Measurements from ENCODE around the gene PROCA1. TPM values are rescaled to one million over a fixed set of nuclear protein-coding genes. Genes with fewer than 3 reads are reported as not detected.

Gene PROCA1
- total RNA-seq, 4 donors from 2014 or later: 2.6 to 3.6 TPM; not detected in 2

DNA sequence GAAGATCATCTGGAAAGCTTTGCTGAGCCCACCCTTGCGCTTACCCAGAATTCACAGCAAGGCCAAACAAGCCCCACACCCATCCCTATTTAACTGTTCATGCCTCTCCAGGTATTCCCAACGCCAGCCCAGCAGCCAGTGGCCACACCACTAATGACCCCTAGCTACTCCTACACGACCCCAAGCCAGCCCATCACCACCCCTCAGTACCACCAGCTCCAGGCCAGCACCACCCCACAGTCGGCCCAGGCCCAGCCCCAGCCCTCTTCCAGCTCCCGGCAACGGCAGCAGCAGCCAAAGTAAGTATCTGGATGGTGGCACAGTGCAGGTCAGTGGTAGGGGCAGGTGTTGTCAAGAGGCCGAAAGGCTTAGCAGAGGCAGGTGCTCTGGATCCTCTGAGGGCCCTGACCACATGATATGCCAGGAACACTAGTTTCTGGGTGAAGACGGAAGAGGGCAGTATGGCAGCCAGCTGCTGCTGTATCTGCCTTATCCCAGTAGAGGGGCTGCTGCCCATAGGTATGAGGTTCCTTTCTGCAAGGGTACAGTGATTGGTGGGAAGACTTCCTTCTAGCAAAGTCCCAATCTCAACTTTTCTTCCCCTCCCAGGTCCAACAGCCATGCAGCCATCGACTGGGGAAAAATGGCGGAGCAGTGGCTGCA is 10.7 kb downstream of the PROCA1 start:
- Histone ChIP-seq H3K4me1 (no peaks in the 10 kb centered on the region), H3K36me3 (no peaks in the 10 kb centered on the region), H3K27me3 (no peaks in the 10 kb centered on the region), H3K27ac (no peak overlapping the region), H3K4me3 (no peak overlapping the region), H3K9me3 (no peaks in the 10 kb centered on the region)
- TF ChIP-seq, protein P1, sequence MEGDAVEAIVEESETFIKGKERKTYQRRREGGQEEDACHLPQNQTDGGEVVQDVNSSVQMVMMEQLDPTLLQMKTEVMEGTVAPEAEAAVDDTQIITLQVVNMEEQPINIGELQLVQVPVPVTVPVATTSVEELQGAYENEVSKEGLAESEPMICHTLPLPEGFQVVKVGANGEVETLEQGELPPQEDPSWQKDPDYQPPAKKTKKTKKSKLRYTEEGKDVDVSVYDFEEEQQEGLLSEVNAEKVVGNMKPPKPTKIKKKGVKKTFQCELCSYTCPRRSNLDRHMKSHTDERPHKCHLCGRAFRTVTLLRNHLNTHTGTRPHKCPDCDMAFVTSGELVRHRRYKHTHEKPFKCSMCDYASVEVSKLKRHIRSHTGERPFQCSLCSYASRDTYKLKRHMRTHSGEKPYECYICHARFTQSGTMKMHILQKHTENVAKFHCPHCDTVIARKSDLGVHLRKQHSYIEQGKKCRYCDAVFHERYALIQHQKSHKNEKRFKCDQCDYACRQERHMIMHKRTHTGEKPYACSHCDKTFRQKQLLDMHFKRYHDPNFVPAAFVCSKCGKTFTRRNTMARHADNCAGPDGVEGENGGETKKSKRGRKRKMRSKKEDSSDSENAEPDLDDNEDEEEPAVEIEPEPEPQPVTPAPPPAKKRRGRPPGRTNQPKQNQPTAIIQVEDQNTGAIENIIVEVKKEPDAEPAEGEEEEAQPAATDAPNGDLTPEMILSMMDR (IDR thresholded peaks at IDR 0.05): no peak
- no peak for TF ChIP-seq POLR2A (IDR thresholded peaks at IDR 0.05)
- intact Hi-C loops (cut with DNase I; ENCODE audit: low total_unique reads): no loop called here
- no peak for DNase-seq

DNA sequence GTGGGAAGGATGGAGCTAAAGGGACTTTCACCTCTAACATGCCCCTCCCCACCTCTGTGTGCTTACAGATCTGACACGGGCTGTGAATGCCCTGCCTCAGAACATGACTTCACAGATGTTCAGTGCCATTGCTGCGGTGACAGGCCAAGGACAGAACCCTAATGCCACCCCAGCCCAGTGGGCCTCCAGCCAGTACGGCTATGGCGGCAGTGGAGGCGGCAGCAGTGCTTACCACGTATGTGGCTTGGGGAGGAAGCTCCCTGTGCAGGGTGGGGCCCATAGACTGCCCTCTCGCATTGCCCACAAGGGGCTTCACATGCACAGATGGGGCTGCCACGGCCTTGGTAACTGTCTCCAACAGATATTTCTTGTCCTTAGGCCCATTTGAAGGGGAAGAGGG is 11.4 kb downstream of the PROCA1 start:
- Histone ChIP-seq H3K4me3 (no peak overlapping the region), H3K36me3 (no peaks in the 10 kb centered on the region), H3K27me3 (no peaks in the 10 kb centered on the region), H3K27ac (no peak overlapping the region), H3K9me3 (no peaks in the 10 kb centered on the region), H3K4me1 (no peaks in the 10 kb centered on the region)
- DNase-seq: no peak
- intact Hi-C loops (cut with DNase I; ENCODE audit: low total_unique reads): no loop called here
- no peak for TF ChIP-seq POLR2A (IDR thresholded peaks at IDR 0.05)
- TF ChIP-seq, protein P1 (IDR thresholded peaks at IDR 0.05): no peak

DNA sequence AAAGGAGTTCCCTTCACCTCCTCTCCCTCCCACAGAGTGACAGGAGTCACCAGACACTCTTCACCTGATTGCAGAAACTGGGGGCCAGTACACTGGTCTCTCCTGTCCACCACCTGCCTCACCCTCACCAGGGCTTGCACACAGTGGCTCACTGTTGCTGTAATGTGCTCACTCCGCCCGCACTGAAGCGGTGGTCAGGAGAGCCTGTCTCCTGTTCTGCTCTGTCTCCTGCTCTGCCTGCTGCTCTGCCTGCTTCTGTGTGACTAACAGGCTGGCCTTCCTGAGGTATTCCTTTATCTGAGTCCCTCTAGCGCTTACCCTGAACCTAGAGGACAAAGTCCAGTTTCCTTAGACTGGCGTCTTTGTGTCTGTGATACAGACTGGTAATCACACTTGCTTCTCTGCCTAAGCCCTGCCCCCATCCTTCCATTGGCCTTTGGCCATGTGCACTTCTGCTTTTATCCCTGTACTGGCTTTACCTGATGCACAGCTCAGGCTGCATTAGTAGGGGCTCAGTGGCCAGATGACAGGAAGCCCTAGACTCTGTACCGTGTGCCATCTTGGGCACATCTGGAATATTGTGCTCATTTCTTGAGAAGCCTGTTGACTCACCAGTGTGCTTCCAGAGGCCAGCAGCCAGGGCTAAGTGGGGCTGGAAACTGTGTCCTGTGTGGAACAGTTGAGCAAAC is 13.3 kb downstream of the PROCA1 start:
- Histone ChIP-seq H3K4me3 (no peak overlapping the region), H3K9me3 (no peaks in the 10 kb centered on the region), H3K27ac (no peak overlapping the region), H3K27me3 (no peaks in the 10 kb centered on the region), H3K4me1 (no peaks in the 10 kb centered on the region), H3K36me3 (no peaks in the 10 kb centered on the region)
- no peak for DNase-seq
- intact Hi-C loops (cut with DNase I; ENCODE audit: low total_unique reads): no loop called here
- TF ChIP-seq, protein P1 (IDR thresholded peaks at IDR 0.05): no peak
- TF ChIP-seq POLR2A (IDR thresholded peaks at IDR 0.05): no peak

DNA sequence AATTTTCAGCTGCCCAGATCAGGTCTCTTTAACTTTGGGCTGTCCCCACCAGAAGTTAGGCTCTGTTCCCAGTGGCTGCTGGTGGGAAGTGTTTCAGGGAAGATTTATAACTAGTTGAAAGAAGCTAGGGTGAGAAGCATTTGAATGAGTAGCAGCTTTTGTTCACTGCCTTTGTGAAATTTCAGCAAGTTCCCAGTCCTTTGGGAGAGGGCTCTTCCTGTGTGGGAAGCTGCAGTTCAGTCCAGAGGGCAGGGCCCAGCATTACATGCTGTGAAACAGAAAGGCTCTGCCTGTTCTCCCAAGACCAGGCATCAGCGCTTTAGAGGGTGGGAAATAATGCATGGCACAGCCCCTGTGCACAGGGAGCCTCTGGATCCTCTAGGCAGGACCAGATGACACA is 17.8 kb downstream of the PROCA1 start:
- no peak overlapping the region for H3K4me3 ChIP-seq
- H3K4me1 ChIP-seq: no peaks in the 10 kb centered on the region
- TF ChIP-seq POLR2A (IDR thresholded peaks at IDR 0.05): no peak
- TF ChIP-seq, protein P1 (IDR thresholded peaks at IDR 0.05): no peak
- no peak overlapping the region for H3K27ac ChIP-seq
- H3K27me3 ChIP-seq: no peaks in the 10 kb centered on the region
- intact Hi-C loops (cut with DNase I; ENCODE audit: low total_unique reads): no loop called here
- DNase-seq: no peak
- no peaks in the 10 kb centered on the region for H3K9me3 ChIP-seq
- no peaks in the 10 kb centered on the region for H3K36me3 ChIP-seq

DNA sequence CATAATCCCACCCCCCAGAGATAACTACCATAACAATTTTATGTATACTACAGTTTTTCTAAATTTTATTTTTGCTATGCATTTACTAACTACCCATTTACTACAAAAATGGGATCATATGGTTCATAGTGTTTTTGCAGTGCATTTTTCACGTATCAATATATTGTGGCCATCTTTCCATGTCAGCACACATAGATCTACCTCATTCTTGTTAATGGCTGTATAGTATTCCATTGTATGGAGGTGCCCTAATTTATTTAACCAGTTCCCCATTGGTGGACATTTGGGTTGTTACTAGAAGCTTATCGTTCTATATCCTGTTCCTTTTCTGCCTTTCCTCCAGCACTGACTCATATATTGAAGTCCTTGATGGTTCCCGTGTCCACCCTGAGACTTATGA is 22.7 kb downstream of the PROCA1 start:
- no peaks in the 10 kb centered on the region for H3K36me3 ChIP-seq
- DNase-seq: no peak
- intact Hi-C loops (cut with DNase I; ENCODE audit: low total_unique reads): no loop called here
- no peak overlapping the region for H3K4me3 ChIP-seq
- H3K9me3 ChIP-seq: no peaks in the 10 kb centered on the region
- H3K27me3 ChIP-seq: no peaks in the 10 kb centered on the region
- H3K27ac ChIP-seq: no peak overlapping the region
- no peaks in the 10 kb centered on the region for H3K4me1 ChIP-seq
- TF ChIP-seq POLR2A (IDR thresholded peaks at IDR 0.05): no peak
- TF ChIP-seq, protein P1 (IDR thresholded peaks at IDR 0.05): no peak
